GM18951 (cell line): Measurements from ENCODE around the gene TRIM66.

Source experiments
- POLR2A ChIP-seq: IDR thresholded peaks from 4 replicates; pipeline ENCODE4 v1.6.1; 2011; ENCODE audit warnings: mild to moderate bottlenecking; ENCODE audit not compliant: insufficient read length, insufficient read depth; ENCODE audit errors: extremely low read depth
- in situ Hi-C: fragments of 300-500 bp; cut with MboI; formaldehyde crosslinking; loops from one replicate; pipeline ENCODE4 v1.12.0; 2022; ENCODE audit warnings: low sequenced_read_pairs, mixed read lengths, inconsistent platforms; ENCODE audit not compliant: unreplicated experiment

The TRIM66 gene

GRCh38 chr11:8709002-8709672 is 26.7 kb upstream of the TRIM66 start:
- in situ Hi-C loops = no loop called here
- TF ChIP-seq POLR2A = no peak

DNA sequence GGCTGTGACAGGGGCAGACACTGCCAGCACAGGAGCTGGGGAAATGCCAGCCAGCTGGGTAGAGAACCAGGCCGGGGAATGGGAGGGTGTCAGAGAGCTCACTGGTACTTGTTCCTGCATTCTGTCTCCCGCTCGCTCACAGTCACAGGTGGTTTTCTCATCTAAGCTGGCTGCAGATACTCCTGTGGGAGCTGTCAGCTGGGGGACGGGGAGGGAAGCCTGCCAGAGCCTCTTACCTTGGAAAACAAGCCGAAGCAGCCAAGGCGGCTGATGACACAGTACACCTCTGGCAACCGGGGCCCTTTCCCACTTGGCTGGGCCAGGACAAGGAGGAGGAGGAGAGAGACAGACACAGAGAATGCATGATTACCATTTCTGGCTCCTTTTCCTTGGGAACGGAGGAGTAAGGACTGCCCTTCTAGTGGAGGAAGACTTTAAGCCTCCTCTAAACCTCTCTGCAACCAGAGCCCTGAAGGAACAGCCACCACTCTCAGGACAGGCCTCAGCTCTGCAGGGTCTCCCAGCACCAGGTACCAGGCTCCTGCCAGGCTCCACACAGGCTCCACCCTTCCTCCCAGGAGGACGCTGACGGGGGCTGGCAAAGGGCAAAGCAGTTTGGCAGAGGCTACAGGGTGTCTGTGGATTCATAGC is 25.2 kb upstream of the TRIM66 start:
- in situ Hi-C loops = no loop called here
- TF ChIP-seq POLR2A = no peak

- in situ Hi-C loops = no loop called here
- no peak for TF ChIP-seq POLR2A
Observed at GRCh38 chr11:8706673-8707432, 24.4 kb upstream of the TRIM66 start.

- in situ Hi-C loops = no loop called here
- TF ChIP-seq POLR2A = no peak
Observed at GRCh38 chr11:8705146-8705545, 22.7 kb upstream of the TRIM66 start.

GRCh38 chr11:8704136-8704535 is 21.7 kb upstream of the TRIM66 start:
- in situ Hi-C loops = no loop called here
- TF ChIP-seq POLR2A = no peak

GRCh38 chr11:8702598-8702915 is 20.1 kb upstream of the TRIM66 start:
- in situ Hi-C loops = no loop called here
- TF ChIP-seq POLR2A = no peak

- in situ Hi-C loops = no loop called here
- no peak for TF ChIP-seq POLR2A
Observed at GRCh38 chr11:8701891-8702597, 19.6 kb upstream of the TRIM66 start.

GRCh38 chr11:8699903-8700302 is 17.4 kb upstream of the TRIM66 start:
- in situ Hi-C loops = no loop called here
- TF ChIP-seq POLR2A = no peak

- in situ Hi-C loops = no loop called here
- no peak for TF ChIP-seq POLR2A
Observed at GRCh38 chr11:8698917-8699441, 16.5 kb upstream of the TRIM66 start.

DNA sequence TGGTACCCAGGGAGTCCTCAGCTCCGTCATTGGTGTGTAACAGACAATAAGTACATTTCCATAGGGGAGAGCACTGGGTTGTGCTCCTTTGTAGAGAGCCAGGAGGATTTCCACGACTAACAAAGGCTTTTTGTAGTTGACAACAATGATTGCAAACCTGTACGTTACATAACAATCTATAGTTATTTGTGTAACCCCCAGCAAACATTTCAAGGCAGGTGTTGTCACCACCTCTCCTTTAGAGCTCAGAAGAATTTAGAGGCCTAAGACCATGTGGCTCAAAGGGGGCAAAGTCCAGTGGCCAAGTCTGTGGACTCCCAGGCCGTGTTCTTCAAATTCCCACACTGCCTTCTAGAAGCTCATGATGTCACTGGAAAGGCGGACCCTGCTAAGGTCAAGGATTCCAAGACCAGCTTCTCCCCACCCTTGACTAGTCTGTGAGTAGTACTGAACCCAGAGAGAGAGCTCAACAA is 15.9 kb upstream of the TRIM66 start:
- no peak for TF ChIP-seq POLR2A
- in situ Hi-C loops = no loop called here

DNA sequence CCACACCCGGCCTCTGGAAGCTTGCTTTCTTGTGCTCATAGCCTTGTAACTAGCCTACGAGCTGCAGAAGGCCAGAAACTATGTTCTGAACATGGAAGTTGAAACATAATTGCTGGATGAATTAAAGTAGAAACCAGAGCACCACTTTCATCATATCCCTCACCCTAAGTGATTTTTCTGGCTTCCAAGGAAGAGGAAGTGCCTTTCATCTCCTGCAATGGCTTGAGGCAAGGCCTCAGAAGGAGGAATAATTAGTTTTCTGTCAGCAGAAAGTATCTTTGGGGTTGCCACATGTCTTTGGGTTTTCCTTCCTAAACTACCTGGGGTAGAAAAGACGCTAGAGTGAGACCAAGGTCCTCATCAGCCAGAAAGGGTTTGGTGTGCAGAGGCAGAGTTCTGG is 14.6 kb upstream of the TRIM66 start:
- TF ChIP-seq POLR2A = no peak
- in situ Hi-C loops = no loop called here

GRCh38 chr11:8694137-8694536 is 11.7 kb upstream of the TRIM66 start:
- in situ Hi-C loops = no loop called here
- no peak for TF ChIP-seq POLR2A

- no peak for TF ChIP-seq POLR2A
- in situ Hi-C loops = no loop called here
Observed at GRCh38 chr11:8693555-8693954, 11.1 kb upstream of the TRIM66 start.

DNA sequence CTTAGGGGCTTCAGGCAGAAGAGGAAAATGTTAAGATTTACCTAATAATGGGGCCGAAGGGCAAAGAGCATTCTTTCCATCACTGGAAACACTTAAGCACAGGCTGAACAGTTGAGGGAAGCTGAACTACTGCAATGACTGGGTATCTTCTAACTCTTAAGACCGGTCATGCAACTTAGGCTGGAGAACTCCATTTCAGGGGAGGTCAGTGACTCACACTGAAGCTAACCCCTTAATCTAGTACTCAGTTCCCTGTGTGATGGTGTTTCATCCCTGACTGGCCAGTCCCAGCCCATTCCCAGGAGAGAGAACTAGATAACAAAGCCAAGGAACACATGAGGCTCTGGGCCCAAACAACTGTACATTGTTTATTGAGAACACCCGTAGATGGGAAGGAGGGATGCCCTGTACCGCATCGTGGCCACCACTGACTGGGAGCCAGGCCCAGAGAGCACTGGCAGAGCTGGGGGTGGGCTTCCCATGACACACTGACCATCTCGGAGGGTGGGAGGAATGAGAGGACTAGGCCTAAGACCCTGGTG is 10.6 kb upstream of the TRIM66 start:
- TF ChIP-seq POLR2A = no peak
- in situ Hi-C loops = no loop called here
